HG03575 (cell line): ENCODE measurements around the gene ANKDD1B.

Experiments
- ATAC-seq: cut with Tn5 transposase; IDR thresholded peaks from one replicate; pipeline ENCODE4 v1.9.1; 2021; ENCODE audit not compliant: unreplicated experiment, insufficient number of reproducible peaks, low FRiP score; ENCODE audit errors: extremely low read depth

Gene ANKDD1B

DNA sequence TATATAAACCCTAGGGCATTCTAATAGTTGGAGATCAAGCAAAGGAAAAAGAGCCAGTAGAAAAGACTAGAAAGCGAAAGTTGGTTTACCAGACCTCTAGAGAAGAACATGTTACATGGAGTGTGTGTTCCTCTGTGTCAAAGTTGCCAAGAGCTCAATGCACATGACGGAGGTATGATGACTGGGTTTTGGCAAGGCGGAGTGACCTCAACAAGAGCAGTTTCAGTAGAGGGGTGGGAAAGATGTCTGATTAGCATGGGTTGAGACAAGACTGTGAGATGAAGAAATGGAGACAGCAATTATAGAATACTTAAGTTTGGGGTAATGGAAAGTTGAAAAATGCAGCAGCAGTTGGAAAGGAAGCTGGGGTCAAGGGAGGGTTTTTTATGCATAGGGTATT is 1.6 kb downstream of the ANKDD1B start:
- ATAC-seq, result no peak

DNA sequence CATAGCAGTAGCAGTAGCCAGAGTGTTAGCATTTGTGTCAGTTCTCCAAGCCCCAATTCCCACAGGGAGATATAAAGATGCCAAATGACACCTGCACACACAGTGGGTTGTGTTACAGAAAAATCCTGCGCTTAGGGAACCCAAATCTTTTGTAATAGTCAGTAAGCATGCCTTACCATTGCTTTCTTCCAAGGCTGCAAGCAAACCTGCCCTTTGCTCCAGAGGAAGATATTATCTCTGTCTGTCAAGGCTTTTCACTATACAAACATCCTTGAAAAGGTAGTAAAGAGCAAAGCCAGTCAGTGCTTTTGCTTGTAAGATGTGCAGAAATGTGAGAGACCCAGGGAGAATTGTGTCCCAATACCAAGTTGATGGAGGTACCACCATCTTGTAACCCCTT is 2.9 kb downstream of the ANKDD1B start:
- no peak for ATAC-seq

DNA sequence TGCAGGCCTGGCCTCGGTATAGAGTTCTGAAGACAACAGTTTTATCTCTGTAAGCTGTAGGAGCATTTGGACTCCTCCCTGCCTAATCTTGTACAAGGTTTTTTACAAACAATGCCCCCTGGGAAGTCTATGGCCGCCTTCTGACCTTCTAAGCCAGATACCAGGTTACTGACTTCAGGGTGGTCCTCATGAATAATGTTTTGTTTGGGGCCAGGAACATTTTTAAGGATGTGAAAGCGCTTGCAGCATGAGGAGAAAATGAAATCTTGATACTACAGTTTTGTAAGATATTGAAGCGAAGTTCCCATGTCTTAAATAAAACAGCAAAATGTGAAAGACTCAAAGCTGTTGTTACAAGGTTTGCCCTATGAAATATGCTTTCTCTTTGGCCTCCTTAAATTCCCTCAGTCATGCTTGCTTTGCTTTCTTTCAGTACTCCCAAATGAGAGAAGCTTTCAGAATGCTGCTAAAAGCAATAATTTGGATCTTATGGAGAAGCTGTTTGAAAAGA is 5.2 kb downstream of the ANKDD1B start:
- ATAC-seq, result no peak

DNA sequence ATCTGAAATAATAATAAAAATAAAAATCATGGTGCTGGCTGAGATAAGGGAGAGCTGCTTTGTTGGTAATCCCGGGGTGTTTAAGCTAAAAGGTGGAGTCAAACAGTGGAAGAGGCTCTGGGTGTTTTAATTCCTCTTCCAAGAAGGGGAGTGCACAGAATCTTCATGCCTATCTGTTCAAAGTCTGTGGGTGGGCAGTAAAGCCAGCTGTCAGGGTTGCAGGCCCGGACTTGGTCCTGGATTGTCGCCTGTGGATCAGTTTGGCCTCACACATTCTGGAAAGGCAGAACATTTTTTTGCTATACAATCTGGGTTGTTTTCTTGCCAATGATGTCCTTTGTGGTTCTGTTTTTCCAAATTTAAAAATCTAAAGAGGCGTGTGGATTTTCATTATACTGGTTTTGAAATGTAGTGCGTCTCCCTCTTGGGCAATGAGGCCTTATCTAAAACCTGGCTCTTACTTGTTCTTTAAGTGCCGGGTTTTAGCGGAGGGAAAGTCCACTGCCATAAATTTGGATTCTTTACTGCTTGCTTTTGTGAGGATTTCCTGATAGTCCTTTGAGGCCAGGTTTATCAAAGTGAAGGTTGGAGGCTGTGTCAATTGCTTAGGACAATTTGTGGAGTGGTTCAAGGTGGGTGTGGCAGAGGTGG is 5.8 kb downstream of the ANKDD1B start:
- no peak for ATAC-seq

DNA sequence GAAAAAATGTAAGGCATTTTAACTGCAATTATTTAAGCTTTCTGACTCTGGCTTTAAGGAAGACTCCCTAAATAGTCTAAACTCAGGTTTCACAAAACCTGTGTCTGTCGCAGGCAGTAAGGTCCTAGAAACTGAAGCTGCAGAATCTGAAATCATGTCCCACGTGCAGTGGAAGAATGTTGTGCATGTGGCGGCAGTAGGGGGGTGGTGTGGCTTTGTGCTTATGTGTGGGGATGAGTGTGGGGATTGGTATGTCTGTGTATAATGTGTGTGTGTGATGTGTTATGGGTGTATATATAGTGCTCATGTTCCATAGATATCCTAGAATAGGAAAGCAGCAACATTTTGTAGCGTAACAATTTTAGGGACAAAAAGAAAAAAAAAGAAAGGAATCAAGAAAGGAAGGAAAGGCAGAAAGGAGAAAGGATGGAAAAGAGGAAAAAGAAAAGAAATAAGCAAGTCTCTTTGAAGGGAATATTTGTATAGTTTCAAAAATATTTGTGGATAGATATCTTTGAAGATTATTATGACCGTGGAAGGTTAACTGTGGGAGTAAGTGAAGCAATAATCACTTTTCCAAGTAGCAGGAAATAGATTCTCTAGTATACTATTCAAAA is 6.6 kb downstream of the ANKDD1B start:
- no peak for ATAC-seq

DNA sequence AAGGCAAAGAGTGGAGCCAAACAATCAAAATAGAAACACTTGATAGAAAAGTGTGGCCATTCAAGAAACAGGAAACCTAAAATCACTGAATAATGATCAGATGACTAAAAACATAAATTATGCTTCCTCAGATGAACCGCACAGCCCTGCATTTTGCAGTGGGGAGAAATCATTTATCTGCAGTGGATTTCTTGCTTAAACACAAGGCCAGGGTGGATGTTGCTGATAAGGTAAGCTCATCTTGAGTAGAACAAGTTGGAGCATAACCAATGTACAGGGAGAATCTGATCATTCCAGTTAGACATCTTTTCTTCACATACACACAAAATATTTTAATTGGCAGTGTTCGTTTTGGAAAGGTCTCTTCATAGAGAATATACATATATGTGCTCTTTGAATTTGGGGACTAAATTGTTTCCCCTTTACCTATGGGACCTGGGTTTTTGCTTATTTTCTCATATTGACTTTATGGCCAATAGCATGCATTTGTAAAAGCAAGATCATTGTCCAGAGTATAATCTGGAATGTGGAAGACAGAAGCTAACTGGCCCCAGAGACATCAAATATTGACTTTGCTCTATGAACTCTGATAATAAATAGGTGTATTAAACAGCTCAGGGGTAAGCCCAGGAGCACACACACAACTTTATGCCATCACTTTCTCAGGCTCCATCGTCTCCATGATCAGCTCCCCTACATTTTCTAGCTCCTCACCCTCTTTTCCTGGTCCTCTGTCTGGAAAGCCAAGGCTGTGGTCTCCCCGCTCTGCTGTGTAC is 9.1 kb downstream of the ANKDD1B start:
- no peak for ATAC-seq

DNA sequence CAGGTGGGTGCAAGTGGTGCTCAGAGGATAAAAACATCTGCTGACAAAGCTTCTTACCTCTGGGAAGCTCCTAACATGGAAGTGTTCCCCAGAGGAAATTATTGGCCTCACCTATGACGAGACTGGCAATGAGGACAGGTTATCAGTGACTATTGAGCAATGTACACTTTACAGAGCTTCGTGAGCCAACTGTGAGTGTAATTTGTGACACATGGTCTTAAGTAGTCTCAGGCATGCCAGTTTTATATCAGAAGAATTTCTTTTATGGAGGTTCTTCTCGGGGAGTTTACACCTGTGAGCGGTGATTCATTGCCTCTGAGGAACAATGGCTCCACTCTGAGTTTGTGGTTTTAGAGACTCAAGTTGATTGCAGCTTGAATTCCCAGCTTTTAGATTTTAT is 11.3 kb downstream of the ANKDD1B start:
- no peak for ATAC-seq

DNA sequence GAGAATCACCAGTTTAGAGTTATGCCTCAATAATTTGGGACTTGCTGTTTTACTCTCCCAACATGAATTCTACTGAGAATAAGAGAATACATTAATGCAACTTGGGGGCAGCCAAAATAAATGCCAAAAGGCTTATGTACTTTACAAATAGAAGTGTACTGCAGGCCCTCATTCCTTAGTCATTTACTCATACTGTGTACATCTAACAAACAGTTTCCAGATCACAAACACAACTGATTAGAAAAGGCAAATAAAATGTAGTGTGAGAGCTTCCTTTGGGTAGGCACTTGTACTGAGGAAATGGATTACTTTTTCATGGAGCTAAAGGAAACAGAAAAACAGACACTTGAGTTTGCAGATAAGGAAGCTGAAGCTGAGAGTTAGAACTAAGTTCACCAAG is 12.6 kb downstream of the ANKDD1B start:
- no peak for ATAC-seq

DNA sequence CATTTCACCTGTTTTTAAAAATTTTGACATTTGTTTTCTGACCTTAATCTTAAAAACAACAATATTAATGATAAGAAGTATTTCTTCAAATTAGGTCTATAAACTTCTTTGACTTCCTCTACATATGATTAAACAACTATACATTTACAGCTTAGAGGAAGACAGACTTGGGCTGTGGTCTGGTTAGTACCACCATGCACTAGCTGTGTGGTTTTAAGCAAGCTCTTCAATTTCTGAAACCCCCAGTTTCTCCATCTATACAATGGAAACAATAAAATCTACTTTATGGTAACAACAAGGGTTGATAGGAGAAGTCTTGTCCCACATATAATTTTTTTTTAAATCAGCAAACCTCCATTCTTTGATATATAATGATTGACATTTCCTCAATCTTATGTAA is 15.7 kb downstream of the ANKDD1B start:
- ATAC-seq, result no peak

DNA sequence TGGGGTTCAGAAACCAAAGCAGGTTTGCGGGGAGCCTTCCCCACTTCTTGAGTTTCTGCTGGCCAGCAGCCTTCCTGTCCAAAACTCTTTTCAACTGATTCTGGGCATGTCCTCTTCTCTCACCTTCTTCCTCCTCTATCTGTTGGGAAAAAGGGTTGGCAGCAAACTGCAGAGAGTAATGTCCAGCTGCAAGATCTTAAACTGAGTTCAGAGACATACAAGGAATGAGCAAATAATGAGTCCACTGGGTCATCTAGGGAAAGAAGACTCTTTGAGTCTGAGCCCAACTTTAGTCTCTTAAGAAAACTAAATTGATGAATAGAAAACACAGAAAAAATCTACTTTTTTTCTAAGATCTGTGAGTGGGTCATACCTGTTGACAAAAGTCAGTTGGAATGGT is 16.5 kb downstream of the ANKDD1B start:
- ATAC-seq, result no peak

DNA sequence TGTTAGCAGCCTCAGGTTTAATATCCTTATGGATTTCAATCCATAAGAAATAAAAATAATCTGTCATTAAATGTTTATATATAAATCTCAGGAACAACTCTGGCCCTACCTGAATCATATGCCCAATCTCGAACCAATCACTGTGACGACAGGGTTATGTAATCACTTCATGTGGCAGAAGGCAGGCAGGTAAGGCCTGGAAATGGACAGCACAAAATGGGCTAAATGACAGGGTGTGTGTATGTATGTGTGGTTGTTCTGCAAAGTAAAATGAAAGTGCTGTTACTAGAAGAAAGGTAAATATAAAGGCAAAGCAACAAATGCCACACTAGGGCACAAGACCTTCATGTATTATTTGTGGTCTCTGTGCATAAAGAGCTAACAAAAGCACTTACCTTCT is 19.6 kb downstream of the ANKDD1B start:
- ATAC-seq, result no peak

DNA sequence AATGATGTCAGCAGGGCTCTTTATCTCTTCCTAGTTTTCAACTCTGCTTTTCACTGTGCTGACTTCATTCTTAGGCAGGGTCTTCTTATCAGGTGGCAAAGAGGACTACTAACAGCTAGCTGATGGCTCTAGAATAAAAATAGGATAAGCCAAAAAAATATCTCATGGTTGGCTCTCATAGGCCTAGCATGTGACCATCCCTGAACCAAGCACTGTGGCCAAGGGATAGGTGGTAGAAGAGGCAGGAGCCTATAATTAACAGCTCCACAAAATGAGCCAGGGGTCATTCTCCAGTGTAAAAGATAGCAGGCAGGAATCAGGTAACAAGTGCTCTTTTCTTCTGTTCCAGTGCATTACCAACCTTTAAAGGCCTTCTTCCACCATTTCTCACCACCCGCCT is 21.1 kb downstream of the ANKDD1B start:
- no peak for ATAC-seq

DNA sequence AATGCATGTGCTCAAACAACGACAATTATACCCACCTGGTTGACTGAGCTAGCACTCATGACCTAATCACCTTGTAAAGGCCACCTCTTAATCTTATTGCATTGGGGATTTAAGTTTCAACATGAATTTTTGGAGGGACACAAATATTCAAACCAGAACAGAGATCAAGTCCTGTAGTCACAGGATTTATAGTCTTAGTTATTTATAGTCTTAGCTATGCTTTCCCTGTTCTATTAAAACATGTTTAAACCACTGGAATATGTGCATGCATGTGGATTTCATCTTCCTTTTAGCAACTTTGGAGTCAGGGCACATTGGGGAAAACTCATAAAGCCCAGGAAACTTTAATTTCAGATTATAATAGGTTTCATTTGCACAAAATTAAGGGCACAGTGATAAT is 26.7 kb downstream of the ANKDD1B start:
- no peak for ATAC-seq

DNA sequence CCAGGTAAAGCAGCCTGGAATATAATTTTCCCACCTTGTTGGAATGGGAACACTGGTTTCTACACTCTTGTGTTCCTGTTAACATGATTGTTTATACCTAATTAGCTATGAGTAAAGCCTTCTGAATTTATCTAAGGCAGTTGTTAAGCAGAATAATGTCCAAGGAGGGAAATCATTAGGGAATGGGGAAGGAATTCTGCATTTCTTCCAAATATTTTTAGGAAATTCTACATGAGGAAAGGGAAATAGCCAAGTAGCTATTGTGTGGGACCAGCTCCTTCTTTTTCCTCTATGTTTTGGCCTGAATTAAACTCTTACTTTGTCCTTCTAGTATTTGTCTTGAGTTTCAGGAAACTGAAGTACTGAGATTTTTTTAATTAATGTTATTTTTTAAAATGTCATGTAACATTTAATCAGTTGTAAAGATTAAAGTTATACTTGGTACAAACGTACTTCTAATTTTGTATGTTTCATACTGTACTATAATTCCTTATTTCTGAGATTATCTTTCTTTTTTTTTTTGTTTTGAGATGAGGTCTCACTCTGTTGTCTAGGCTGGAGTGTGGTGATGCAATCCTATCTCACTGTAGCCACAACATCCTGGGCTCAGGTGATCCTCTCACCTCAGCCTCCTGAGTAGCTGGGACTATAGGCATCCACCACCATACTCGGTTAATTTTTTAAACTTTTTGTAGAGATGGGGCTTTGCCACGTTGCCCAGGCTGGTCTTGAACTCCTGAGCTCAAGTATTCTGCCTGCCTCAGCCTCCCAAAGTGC is 28.5 kb downstream of the ANKDD1B start:
- ATAC-seq, result no peak

DNA sequence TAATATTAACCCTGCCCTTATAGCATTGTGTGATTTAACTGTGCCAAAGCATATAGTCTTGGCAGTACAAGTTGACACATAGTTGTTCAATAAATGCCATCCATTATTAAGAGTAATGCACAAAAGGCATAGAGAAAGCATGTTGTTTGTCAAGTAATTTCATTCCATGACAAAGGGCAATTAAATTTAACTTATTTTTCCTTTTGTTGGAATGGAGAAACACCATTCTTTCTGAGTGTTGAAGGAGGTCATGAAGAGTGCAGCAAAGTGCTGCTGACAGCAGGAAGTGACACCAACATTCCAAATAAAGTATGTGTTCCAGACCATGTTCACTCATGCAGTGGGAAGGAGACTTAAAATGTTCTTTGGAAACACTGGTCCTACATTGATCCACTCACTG is 29.1 kb downstream of the ANKDD1B start:
- no peak for ATAC-seq

DNA sequence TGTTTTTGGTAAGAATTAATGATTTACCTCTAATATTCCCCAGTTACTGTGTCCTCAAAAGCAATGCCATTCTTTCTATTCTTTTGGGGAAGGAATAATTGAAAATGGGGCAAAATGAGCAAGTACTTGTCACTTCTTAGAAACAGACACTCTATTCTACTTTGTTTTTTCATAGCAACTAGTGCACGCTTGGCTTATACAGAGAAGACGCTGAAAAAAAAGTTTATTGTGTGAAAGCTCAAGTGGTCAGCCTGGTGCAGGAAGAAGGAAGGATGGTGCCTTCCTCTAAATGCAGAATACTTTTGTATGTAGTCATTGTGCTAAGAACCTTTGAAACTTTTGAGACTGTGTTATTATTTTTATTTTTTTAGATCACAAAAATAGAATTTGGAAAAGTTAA is 29.6 kb downstream of the ANKDD1B start:
- no peak for ATAC-seq

DNA sequence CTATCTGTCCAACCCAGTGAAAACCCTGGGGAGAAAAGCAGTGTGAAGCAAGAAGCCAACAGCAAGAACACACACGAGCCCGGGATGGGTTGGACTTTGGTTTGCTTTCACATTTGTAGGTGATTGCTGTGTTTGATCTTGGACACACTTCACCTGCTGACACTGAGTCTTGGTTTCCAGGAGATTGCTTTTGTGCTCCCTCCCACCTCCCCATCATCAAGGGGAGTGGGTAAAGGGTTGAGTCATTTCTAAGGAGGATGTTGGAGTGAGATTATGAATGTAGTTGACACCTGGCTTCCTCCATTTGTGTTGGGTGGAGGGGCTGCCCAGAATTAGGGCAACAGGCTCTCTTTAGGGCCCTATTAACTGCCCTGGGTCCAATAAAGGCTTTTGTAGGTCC is 37.5 kb downstream of the ANKDD1B start:
- no peak for ATAC-seq

DNA sequence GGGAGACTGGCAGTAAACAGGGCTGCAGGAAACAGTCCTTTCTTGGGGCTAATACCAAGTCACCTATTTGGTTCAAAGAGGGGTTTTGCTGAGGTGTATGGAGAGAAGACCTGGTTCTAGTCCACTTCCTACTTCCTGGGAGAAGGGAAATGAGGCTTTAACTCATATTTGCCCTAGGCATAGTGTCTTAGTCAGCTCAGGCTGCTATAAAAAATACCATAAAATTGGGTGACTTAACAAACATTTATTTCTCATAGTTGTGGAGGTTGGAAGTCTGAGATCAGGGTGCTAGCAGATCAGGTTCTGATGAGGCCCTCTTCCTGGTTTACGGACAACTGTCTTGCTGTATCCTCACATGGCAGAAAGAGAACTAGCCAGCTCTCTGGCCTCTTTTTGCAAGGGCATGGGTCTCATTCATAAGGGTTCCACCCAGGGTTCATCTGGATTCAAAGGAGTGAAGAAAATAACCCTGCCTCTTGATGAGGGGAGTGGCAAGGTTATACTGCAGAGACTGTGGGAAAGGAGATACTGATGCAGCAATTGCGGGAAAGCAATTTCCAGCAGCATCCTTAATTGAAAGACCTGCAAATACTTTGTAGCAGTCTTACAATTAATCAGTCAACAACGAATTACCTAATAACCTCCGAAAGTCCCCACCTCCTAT is 40.5 kb downstream of the ANKDD1B start:
- ATAC-seq, result no peak

DNA sequence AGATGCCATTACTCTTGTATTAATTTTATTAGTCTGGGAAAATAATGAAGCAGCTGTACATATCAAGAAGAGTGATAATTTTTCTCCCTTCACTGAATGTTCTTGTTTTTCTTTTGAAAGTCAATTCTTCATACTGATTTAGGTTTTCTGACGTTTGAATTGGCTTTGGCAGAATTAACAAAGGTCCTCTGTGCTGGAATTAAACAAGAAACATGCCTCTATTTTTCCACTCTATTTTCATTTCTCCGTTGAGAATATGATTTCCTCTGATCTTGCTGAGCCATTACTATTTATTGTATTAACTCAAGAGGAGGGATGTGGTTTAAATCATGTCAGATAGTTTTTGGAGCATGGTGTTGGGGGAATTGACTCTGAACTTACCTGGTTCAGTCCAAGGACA is 42.3 kb downstream of the ANKDD1B start:
- ATAC-seq, result no peak
